RKO (cell line): ENCODE results near the gene ZNF883.
"Not testable (repeated sequence)": the region's sequence is repeated elsewhere in the genome, so short reads cannot be mapped to it uniquely, and the experiment has no call there.

Source experiments
- DNase-seq: peaks from one replicate; pipeline ENCODE4 v3.0.0-alpha.2; 2016; ENCODE audit warnings: low spot score

Gene ZNF883

DNA sequence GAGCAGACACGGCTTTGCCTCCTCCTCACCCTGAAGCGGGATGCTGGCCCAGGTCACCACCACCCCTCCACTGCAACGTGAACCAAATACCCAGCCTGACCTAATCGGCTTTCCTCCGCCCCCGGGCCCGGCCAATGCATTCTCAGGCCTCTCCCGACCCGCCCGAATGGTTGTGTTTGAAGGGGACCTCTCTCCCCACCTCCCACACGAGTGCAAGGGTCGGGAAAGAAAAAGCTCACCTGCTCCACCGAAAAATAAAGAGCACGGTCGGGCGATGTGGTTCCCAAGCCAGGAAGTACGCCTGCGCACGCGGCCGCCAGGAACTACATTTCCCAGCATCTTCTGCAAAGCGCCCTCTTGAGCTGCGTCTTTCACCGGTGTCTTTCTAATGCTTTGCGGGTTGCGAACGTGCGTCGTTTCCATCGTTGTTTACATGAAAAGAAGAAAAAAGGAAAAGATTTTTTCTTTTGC, at the start of gene ZNF883:
ZNF883 (minus strand) TSS at position 282 of the 471 bp plus-strand sequence.
- DNase-seq: peak; percentile 89

DNA sequence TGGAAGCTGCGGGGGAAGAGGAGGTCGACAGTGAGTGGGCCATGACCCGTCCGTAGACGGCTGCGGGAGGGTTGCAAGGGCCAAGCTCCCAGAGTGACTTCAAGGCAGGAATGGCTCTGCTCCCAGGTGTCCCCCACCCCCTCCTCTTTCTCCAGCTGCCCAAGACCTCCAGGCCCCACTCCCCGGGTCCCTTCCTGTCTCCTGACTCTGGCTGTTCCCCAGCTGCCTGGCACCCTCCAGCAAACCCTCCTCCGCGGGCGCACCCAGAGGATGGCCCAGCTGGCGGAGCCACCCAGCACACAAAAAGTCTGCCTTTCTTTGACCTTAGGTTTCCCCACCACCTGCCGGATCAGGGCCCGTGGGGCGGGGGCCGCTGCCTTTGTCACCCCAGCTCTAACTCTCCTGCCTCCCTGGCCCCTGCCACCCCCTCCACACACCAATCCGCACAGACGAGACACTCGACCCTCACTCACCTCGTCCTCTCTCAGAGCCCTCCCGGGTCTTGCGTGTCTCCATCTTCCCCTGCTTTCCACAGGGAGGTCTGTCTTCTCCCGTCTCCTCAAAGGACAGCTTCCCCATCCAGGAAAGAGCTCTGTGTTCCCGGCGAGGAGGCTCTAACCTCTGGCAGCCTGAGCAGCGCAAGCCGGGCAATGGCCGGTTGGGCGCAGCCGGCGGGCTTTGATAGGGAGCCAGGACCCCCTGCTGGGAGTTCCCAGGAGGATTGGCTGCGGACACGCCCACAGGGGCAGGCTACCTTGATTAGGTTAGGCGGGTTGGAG, 49.3 kb upstream of the ZNF883 start:
- not testable (repeated sequence) for DNase-seq

DNA sequence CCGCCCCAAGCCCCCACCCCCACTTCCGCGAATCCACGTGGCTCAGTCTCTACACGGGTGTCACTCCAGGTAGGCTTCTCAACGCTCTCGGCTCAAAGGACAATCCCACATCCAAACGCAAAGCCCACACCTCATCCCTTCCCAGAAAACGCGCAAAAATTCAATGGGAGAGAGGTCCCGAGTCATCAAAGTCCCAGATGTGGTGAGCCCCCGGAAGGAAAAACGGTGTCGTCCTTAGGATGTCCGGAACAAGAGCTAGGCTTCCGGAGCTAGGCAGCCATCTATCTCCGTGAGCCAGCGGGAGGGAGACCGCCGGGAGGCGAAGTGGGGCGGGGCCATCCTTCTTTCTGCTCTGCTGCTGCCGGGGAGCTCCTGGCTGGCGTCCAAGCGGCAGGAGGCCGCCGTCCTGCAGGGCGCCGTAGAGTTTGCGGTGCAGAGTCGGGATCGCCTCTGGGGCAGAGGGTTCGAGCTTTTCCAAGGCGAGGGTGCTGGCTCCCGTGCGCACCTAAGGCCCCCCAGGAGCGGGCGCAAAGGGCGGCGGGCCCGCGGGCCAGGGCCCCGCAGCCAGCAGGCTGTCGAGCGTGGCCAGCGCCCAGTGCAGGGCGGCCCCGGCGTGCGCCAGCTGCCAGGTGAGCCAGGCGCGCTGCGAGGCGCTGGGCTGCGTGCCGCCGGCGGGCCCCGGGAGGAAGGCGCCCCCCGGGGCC, 47.7 kb upstream of the ZNF883 start:
- DNase-seq: not testable (repeated sequence)

DNA sequence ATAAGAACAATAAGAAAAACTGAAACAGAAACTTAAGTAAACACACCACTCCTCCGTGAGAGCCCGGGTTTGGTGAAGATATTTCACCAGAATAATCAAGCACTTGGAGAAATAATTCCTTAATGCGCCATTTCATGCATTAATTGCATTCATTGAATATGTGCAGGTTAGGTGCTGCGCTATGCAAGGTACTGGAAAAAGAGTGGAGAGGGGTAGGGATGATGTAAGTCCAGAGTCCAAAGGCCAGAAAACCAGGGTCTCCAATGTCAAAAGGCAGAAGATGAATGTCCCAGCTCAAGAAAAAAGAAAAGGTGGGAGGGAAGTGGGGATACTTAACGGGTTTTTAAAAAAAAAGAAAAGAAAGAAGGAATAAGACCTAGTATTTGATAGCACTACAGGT, 45.2 kb upstream of the ZNF883 start:
- DNase-seq: peak; percentile 21

DNA sequence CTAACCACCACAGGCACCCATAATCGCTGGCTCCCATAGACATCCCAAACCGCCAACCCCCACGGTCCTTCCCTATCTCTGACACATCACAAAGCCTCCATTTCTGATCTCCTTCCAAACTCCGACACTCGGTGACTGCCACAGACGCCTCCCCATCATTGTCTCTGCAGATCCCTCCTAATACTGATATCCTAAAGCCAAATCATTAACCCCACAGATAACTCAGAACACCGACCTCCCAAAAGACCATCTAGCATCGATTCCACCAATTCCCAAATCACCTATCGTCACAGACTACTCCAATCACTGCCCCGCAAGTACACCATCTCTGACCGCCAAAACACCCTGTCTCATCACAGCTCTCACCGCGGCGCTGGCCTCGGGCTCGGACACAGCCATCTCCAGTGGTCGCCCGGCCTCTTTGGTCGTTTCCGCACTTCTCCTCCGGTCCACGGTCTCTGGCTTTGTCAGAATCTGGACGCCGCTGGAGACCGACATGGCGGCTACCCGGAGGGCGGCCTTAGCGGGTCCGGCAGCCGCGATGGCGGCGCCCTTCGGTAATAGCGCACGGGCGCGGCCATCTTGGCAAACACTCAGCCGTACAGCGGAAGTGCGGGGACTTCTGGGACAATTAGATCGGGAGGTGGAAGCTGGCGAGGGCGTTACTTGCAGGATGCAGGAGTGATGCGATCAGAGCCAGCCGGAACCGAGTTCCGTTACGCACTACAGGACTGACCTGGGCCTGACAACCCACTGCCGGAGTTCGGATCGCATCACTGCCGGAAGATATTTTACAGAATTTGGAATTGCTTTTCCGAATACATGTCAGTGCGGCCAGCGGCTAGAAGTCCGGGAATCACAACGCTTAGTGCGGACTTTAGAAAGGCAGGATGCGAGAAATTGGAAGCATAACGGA, 44.5 kb upstream of the ZNF883 start, which contains the start of gene ZFP37:
ZFP37 (minus strand) TSS at position 534 of the 916 bp plus-strand sequence; CDS start at position 498, 36 bp downstream.
- DNase-seq: peak; percentile 99

DNA sequence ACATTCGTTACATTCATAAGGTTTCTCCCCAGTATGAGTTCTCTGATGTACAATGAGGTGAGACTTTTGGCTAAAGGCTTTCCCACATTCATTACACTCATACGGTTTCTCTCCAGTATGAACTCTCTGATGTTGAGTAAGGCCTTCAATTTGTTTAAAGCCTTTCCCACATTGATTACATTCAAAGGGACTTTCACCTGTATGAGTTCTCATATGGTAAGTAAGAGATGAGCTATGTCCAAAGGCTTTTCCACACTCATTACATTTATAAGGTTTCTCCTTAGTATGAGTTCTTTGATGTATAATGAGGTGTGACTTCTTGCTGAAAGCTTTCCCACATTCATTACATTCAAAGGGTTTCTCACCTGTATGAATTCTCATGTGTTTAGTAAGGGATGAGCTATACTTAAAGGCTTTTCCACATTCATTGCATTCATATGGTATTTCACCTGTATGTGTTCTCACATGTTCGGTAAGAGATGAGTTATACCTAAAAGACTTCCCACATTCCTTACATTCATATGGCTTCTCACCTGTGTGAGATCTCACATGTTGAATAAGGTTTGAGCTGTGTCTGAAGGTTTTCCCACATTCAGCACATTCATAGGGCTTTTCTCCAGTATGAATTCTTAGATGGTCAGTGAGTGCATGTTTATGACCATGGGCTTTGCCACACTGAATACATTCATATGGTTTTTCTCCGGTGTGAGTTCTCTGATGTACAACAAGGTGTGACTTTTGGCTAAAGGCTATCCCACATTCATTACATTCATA, 31.1 kb upstream of the ZNF883 start:
- DNase-seq: no peak

DNA sequence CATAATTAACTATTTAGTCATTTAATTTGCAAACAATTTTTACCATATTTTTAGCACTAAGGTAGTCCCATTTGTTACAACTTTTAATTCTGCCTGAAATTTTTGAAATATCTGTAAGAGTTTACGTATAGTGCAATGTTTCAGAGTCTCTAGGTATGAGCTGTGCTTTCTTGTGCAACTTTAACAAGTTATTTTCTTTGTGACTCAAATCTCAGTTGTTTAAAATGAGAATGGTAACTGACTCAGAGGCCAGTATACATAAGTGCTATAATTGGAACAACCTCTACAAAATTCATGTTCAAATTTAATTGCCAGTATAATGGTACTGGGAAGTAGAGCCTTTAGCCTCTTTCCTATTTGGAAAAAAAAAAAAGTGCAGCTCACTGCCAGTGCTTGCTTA, 14.2 kb upstream of the ZNF883 start:
- peak; percentile 18 for DNase-seq

DNA sequence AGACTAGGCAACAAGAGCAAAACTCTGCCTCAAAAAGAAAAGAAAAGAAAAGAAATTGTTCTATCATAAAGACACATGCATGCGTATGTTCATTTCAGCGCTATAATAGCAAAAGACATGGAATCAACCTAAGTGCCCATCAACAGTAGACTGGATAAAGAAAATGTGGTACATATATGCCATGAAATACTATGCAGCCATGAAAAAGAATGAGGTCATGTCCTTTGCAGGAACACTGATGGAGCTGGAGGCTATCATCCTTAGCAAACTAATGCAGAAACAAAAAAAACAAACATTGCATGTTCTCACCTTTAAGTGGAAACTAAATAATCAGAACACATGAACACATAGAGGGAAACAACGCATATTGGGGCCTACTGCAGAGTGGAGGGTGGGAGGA, 6.3 kb upstream of the ZNF883 start:
- no peak for DNase-seq

DNA sequence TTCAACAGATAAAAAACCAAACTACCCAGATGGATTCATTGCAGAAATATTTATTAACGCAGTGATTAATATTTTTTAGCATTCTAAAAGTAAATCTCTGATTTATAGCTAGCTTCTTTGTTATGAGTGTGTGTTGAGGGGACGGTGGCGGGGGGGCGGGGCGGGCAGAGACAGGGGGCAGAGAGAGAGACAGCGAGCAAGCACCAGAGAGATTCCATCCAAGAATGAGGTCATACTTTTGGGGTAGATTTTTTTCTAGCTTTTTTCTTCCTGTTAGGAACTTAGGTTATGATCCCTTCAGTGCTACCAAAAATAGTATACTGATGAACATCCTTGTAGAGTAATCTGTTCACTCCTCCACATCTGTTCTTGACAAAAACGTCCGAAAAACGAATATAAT, 500 bp upstream of the ZNF883 start:
- peak; percentile 67 for DNase-seq

DNA sequence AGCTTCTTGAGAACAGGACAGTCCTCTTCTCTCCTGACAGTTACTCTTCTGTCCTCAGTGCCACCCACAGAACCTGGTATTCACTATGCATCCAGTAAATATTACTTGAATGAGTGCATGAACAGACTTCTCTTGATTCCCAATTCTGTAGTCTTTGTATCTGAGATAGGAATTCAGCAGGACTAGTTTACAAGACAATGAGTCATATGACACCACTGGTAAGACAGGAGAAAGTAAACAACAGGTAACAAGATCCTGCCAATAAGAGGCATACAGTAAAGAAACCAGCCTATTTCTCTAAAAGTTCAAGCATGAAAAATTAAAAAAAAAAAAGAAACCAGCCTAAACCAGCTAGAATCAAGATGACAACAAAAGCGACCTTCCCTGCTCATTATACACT, 6.2 kb downstream of the ZNF883 start:
- no peak for DNase-seq

DNA sequence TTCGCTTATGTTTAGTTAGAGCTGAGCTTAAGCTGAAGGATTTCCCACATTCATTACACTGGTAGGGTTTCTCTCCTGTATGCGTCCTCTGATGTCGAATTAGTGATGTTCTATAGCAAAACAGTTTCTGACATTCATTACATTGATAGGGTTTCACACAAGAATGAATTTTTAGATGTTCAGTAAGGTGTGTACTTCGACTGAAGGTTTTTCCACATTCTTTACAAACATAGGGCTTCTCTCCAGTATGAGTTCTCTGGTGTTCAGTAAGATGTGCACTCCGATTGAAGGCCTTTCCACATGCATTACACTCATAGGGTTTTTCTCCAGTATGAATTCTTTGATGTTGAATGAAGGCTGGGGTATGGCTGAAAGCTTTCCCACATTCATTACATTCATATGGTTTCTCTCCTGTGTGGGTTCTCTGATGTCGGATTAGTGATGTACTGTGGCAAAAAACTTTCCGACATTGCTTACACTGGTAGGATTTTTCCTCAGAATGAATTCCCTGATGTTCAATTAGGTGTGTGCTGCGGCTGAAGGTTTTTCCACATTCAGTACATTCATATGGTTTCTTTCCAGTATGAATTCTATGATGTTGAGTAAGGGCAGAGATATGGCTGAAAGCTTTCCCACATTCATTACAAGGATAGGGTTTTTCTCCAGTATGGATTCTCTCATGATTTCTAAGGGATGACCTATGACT, 14.6 kb downstream of the ZNF883 start:
- DNase-seq: no peak

DNA sequence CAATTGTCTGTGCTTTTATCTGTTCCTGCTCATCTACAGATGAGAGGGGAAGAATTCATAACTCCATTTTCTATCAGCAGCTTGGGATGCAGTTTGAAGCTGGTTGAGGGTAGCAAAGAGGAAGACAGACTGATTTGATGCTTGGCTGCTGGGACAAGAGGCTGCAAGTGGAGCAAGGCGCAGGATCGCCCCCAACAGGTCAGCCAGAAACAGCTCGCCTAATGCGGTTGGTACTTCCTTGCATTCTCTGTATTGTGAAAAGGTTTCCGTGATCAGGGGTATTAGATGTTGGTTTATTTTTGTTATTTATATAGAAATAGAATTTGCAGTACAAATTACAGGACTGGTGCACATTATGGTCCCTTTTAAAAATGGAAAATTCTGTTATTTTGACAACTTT, 40.6 kb downstream of the ZNF883 start:
- DNase-seq: peak; percentile 74

DNA sequence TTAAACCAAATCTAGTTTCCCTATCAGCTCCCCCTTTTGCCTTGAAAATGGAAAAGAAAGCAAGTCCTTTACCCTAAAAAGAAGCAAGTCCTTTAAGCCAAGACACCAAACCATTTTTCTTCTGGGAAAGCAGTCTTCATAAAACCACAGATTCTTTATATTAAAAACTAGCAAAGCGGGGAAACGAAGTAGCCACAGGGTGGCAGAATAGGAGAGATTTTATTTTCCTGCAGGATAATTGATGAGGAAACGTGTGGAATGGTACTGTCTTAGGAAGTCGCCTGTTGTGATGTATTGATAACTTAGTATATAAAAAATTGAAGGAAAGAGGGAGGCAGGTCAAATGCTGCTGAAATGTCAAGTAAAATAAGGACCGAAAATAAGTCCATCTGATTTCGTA, 41.1 kb downstream of the ZNF883 start:
- DNase-seq: peak; percentile 67

DNA sequence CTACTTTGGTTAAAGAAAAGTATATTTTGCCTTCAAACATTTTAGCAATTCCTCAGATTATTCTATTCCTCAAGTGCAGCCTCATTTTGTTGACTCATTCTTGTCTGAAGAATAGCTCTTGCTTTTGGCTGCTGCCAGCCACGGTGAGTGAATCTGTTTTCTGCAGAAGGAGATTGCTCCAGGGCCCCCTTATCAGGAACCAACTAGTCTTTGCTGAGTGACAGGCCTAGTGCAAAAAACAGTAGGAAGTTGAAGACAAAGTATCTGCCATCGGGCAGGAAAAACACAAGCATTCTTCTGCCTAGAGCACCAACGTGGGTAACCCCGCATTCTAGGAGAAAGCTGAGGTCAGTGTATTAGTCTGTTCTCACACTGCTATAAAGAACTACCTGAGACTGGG, 42.3 kb downstream of the ZNF883 start:
- DNase-seq: no peak

DNA sequence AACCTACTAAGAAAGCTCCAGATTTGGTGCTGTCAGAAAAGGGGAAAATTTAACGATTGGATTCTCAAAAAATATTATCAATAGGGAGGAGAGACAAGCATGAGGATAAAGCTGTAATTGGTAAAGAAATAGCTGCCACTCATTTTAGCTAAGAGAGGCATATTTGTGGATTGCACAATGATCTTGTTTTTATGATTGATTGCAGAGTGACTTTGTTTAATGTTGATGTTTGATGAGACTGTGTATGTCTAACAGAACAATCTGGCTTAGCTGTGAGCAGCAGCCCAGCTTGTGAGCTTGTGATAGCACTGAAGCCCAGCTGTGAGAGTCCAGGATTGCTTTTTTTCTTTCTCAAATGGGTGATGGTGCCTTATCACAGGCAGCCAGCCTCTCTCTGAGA, 56.4 kb downstream of the ZNF883 start:
- DNase-seq: no peak

DNA sequence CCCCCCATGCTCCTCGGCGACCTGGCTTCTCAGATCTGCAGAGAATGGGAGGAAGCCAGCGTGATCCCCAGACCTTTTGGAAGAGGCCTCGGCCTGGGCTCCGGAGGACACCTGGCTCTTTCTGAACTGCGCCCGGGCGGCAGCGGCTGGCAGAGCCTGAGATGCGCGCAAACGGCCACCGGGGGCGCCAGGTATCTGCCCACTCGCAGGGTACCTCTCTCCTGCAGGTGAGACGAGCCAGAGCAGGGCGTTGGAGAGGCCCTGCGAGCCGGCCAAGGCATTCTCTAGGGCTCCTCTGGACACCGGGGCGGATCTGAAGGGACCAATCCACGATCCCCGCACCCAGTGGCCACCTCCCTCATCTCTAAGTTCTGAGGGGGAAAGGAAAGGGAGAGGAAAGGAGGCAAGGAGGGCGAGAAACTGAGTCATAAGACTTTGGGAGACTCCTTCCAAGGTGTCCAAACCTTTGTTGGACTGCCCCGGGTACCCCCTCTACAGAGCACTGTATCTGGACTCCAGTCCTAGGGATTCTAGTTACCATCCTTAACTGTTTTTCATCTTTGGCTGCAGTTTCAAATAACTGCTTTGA, 66.3 kb downstream of the ZNF883 start:
- DNase-seq: no peak

DNA sequence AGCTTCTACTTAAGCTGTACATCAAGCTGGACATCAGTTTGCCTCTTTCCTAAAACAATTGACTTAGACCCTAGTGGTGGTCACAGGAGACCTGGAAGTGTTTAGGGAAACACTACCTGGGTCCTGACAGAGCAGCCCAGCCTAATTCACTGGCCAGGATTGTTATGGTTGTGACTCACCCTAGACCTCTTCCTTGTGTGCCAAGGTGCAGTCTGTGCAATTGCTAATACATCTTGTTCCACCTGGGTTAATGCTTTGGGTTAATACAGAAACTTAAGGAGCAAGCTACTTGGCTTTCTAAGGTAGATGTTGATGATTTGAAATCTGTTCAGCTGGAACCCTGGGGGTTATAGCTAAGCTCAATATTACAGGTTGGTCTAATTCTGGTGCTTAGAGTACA, 72.6 kb downstream of the ZNF883 start:
- DNase-seq: no peak

DNA sequence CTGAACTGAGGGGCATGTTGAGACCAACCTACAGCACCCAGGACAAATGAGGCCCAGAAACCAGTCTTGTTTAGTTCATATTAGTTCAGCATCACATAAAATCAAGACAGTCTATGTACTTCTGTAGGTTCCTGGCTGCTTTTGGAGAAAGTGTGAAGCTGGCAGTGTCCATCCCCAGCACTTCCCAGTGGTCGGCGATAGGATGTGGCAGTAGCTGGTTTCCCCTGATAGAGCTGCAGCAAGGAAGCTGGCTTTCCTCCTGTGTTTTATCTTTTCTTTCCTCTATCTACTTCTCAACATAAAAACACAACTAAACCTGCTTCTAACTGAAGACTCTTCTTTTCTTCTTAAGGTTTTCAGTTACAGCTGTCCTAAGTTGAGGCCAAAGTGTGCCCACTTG, 78.3 kb downstream of the ZNF883 start:
- no peak for DNase-seq

DNA sequence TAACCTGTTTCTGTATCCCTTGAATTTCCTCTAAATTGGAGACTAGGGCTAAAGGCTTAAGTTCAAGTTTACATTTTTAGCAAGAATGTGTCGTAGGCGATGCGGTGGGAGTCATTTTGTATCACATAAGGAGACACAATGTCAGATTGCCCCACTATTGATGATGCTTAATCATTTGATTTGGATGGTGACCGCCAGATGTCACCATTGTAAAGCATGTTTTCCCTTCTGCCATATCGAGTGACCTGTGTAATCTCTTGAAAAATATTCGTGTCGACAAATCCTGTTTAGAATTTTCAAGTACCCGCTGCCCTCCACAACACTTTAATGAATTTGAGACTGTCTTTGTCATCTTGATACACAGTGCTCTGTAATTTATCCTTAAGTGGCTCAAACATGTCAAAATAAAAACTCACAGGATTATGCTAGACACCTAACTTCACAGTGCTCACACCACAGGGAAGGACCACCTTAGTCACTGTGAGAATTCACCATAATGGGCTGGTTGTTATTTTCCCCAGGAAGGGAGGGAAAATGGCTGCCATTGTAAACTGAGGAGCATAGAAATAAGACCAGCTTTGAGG, 86.8 kb downstream of the ZNF883 start:
- DNase-seq: peak; percentile 82

DNA sequence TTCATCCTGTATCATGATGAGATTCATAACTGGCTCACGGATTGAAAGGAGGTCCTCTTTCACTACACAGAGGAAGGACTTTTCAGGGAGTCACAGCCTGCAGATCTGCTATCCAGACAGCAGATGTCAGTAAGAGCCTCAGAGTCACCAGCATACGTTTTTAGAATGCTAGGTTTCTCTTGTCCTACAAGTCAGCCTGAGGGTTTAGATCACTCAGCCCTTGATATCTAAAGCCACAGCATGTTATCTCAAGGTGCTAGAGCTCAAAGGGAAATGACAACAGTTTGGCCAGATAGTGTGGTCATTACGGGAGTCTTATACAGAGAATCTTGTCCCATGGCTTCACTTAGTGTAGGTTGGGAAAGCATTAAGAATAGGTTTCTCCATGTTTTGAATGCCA, 90.4 kb downstream of the ZNF883 start:
- peak; percentile 80 for DNase-seq
